ENCODE data around the gene SND1.
"Not testable (repeated sequence)": the region's sequence is repeated elsewhere in the genome, so short reads cannot be mapped to it uniquely, and the experiment has no call there.

Gene SND1

GRCh38 chr7:127895814-127896280 is 243.9 kb downstream of the SND1 start:
- peak; percentile 12 for DNase-seq

- DNase-seq: no peak
These were observed 244.7 kb downstream of the SND1 start for GRCh38 chr7:127896659-127897058.

GRCh38 chr7:127897704-127898454 is 245.9 kb downstream of the SND1 start:
- peak; percentile 56 for DNase-seq

GRCh38 chr7:127899411-127899810 is 247.4 kb downstream of the SND1 start:
- DNase-seq: no peak

- no peak for DNase-seq
These were observed 248.1 kb downstream of the SND1 start for GRCh38 chr7:127900141-127900540.

GRCh38 chr7:127900732-127901685 is 249.0 kb downstream of the SND1 start:
- no peak for DNase-seq

GRCh38 chr7:127901895-127902703 is 250.1 kb downstream of the SND1 start:
- no peak for DNase-seq

- not testable (repeated sequence) for DNase-seq
These were observed 250.8 kb downstream of the SND1 start for GRCh38 chr7:127902753-127903152.

GRCh38 chr7:127903892-127904669 is 252.1 kb downstream of the SND1 start:
- no peak for DNase-seq

GRCh38 chr7:127904670-127904985 is 252.6 kb downstream of the SND1 start:
- no peak for DNase-seq

- no peak for DNase-seq
These were observed 253.0 kb downstream of the SND1 start for GRCh38 chr7:127905021-127905420.

- peak; percentile 12 for DNase-seq
These were observed 253.7 kb downstream of the SND1 start for GRCh38 chr7:127905491-127906330.

- DNase-seq: no peak
These were observed 255.4 kb downstream of the SND1 start for GRCh38 chr7:127907110-127908040.

GRCh38 chr7:127908430-127909258 is 256.6 kb downstream of the SND1 start:
- no peak for DNase-seq

GRCh38 chr7:127909424-127910152 is 257.6 kb downstream of the SND1 start:
- DNase-seq: no peak

- DNase-seq: no peak
These were observed 258.7 kb downstream of the SND1 start for GRCh38 chr7:127910670-127911069.

GRCh38 chr7:127911968-127912511 is 260.0 kb downstream of the SND1 start:
- DNase-seq: no peak

GRCh38 chr7:127912901-127913300 is 260.9 kb downstream of the SND1 start:
- DNase-seq: no peak
